CMK (cell line): Measurements from ENCODE around the gene PDE9A.

ENCODE experiments used
- DNase-seq: peaks from one replicate; pipeline ENCODE4 v3.0.0-alpha.2; 2010; ENCODE audit warnings: low read depth

PDE9A gene

GRCh38 chr21:42688226-42688840 lies 34.9 kb downstream of the PDE9A start:
- DNase-seq: no peak

GRCh38 chr21:42688841-42689371 lies 35.5 kb downstream of the PDE9A start:
- no peak for DNase-seq

GRCh38 chr21:42690586-42690985 lies 37.2 kb downstream of the PDE9A start:
- no peak for DNase-seq

- no peak for DNase-seq
Observed at GRCh38 chr21:42691901-42692559, 38.6 kb downstream of the PDE9A start.

- DNase-seq: no peak
Observed at GRCh38 chr21:42692688-42693087, 39.3 kb downstream of the PDE9A start.

- DNase-seq: no peak
Observed at GRCh38 chr21:42694751-42695696, 41.6 kb downstream of the PDE9A start.

- DNase-seq: no peak
Observed at GRCh38 chr21:42695697-42696380, 42.4 kb downstream of the PDE9A start.

- no peak for DNase-seq
Observed at GRCh38 chr21:42696501-42697040, 43.1 kb downstream of the PDE9A start.

- peak; percentile 22 for DNase-seq
Observed at GRCh38 chr21:42698733-42699132, 45.3 kb downstream of the PDE9A start.

GRCh38 chr21:42699196-42699595 lies 45.8 kb downstream of the PDE9A start:
- no peak for DNase-seq

GRCh38 chr21:42701706-42702456 lies 48.5 kb downstream of the PDE9A start:
- no peak for DNase-seq

- no peak for DNase-seq
Observed at GRCh38 chr21:42702720-42703119, 49.3 kb downstream of the PDE9A start.

GRCh38 chr21:42703136-42703908 lies 49.9 kb downstream of the PDE9A start:
- no peak for DNase-seq

GRCh38 chr21:42703965-42704364 lies 50.5 kb downstream of the PDE9A start:
- DNase-seq: no peak

GRCh38 chr21:42704861-42705260 lies 51.4 kb downstream of the PDE9A start:
- no peak for DNase-seq

GRCh38 chr21:42705346-42705745 lies 51.9 kb downstream of the PDE9A start:
- no peak for DNase-seq

- no peak for DNase-seq
Observed at GRCh38 chr21:42705746-42706374, 52.4 kb downstream of the PDE9A start.

- no peak for DNase-seq
Observed at GRCh38 chr21:42706765-42707164, 53.3 kb downstream of the PDE9A start.

- no peak for DNase-seq
Observed at GRCh38 chr21:42707207-42707830, 53.9 kb downstream of the PDE9A start.
